ENCODE data around the gene ATF2.
"Not testable (repeated sequence)": the region's sequence is repeated elsewhere in the genome, so short reads cannot be mapped to it uniquely, and the experiment has no call there.

Gene ATF2

GRCh38 chr2:175164235-175164634 is 3.8 kb downstream of the ATF2 start:
- no peak for DNase-seq (ENCODE audit: low read depth in 2 of 2)

DNA sequence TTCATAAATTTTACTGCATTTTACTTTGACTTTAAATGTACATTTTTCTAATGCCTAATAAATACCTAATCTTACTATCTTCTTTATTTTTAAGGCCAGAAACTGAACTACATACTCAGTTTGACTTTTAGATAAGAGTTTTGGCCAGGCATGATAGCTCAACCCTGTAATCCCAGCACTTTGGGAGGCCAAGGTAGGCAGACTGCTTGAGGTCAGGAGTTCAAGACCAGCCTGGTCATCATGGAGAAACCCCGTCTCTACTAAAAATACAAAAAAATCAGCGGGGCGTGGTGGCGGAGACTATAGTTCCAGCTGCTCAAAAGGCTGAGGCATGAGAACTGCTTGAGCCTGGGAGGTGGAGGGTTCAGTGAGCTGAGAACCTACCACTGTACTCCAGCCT is 9.1 kb downstream of the ATF2 start:
- DNase-seq (ENCODE audit: low read depth in 2 of 2) = no peak

- DNase-seq (ENCODE audit: low read depth in 2 of 2) = no peak
These were observed 11.5 kb downstream of the ATF2 start for GRCh38 chr2:175156534-175156933.

DNA sequence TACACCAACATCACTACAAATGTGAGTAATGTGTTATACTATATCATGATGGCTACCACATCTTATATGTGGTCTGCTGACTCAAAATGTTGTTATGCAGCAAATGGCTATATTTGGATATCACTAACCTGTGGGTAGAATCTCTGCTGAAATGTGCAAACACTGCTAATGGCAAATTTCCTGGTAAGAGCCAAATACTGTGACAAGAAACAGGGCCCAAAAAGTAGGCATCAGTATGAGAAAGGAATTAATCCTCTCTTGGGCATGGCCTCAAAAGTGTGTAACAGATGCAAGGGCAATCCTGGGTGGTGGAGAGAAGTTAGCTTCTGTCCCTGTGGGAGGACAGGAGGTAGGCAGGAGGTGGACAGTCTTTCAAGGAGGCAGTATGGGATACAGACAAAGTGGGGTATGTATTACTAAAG is 13.3 kb downstream of the ATF2 start:
- no peak for DNase-seq (ENCODE audit: low read depth in 2 of 2)

DNA sequence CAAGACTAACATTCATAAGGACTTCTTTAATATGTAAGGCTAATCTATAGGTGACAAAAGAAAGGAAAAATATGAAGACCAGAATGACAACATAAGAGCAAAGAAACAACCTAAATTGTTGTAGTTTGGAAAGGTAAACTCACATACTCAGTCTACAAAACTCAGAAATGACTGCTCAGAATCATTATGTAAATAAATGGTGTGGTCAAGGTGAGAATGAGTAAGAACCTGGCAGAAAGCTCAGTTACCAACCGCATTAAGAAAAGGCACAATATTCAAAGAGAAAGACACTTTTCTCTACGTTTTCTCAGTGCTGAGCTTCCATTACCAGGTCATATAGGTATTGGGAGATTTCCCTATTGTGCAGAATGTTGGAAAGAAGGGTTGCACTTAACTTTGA is 15.8 kb downstream of the ATF2 start:
- DNase-seq (ENCODE audit: low read depth in 2 of 2) = no peak

- DNase-seq (ENCODE audit: low read depth in 2 of 2) = no peak
These were observed 16.2 kb downstream of the ATF2 start for GRCh38 chr2:175151791-175152190.

DNA sequence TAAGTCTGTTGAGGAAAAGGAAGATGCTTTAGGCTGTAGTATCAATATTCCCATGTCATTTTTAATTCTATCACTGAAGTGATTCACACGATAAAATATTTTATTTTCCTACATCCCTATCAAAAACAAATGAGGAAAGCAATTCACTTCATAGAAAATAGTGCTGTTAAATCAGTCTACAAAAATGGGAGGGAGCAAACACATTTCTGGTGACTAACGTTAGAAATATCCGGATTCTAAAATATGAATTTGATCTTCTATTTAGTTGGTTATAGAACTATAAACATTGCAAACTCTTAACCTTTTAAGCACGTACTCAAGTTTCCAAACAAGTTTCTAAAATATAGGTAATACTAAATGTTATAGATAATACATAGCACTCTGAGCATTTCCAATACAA is 20.8 kb downstream of the ATF2 start:
- DNase-seq (ENCODE audit: low read depth in 2 of 2) = no peak

DNA sequence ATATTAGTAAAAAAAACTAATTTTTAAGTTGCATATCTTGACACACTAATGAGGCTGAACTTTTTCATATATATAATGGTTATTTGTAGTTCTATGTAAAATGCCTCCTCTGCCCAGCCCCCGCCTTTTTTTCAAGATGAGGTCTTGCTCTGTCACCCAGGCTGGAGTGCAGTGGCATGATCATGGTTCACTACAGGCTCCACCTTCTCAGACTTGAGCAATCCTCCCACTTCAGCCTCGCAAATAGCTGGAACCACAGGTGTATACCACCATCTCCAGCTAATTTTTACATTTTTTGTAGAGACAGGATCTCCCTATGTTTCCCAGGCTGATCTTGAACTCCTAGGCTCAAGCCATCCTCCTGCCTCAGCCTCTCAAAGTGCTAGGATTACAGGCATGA is 24.3 kb downstream of the ATF2 start:
- DNase-seq (ENCODE audit: low read depth in 2 of 2) = no peak

GRCh38 chr2:175143191-175143590 is 24.8 kb downstream of the ATF2 start:
- DNase-seq (ENCODE audit: low read depth in 2 of 2) = no peak

GRCh38 chr2:175140332-175140731 is 27.7 kb downstream of the ATF2 start:
- DNase-seq (ENCODE audit: low read depth in 2 of 2) = no peak

DNA sequence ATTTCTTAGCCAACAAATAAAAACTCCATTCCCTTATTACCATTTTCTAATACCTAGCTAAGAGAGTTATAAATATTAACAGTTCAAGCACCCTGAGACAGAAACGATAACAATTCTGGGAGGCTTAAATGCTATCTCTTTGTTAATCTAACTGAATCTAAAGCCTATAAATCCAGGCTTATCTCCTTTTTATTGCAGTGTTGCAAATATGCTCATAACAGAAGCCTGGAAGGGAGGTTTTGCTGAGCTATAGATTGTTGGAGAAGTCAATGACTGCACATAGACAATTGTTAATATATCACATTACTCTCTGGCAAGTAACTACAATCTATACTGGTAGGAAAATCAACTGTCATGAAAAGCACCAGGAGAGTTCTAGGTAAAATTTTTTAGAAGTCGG is 30.2 kb downstream of the ATF2 start:
- DNase-seq (ENCODE audit: low read depth in 2 of 2) = no peak

DNA sequence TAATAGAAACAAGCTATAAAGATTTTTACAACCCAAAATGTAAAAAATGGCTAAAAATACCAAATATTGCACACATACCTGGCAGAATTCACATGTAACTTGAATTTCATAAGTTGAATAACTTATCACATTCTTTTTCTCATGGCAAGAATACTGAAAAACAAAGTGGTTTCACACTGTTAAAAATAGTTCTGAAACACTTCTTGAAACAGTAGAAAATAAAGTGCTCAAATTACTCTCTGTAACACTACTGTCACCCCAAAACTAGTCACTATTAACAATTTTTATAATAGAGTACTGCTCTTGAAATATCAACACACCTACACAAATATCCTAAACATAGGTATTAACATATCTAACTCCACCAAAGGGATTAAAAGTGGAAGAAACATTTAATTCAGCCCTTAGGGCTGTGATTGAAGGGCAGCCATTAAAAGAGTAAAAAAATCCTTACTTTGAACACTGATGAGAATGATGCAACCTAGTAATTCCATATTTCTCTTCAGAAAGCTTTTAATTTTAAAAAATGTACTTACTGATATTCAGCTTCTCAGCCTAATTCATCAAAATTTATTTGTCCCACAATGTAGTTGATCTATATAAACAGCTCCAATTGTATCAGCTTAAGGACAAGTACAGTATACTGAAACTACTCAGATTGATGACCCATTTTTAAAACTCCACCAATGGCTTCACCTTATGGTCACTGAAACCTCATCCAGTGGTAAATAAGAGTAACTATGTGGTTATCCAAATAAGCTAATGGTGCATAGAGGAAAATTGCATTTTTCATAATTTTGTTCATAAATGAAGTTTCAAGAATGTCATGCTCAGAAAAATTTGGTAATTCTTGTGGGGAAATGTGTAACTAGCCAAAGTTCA is 31.4 kb downstream of the ATF2 start:
- no peak for DNase-seq (ENCODE audit: low read depth in 2 of 2)

DNA sequence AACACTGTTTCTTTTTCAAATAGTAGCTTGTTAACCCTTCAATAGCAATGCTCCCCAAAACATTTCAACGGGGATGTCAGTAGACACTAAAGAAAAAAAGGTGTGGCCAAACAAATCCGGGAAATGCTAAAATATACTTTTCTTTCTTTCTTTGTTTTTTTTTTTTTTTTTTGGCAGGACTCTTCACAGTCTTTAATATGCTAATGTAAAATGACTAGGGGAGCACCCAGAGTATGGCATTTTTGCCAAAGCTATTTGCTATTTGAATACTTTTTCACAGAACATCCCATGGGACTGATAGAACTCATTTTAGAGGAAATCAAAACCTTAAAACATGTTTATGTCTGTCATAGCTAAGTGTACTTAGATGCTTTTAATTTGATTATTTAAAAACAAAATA is 32.1 kb downstream of the ATF2 start:
- no peak for DNase-seq (ENCODE audit: low read depth in 2 of 2)

GRCh38 chr2:175135177-175135576 is 32.8 kb downstream of the ATF2 start:
- DNase-seq (ENCODE audit: low read depth in 2 of 2) = no peak

GRCh38 chr2:175131252-175131651 is 36.8 kb downstream of the ATF2 start:
- no peak for DNase-seq (ENCODE audit: low read depth in 2 of 2)

GRCh38 chr2:175126661-175127060 is 41.3 kb downstream of the ATF2 start:
- DNase-seq (ENCODE audit: low read depth in 2 of 2) = no peak

- DNase-seq (ENCODE audit: low read depth in 2 of 2) = no peak
These were observed 44.7 kb downstream of the ATF2 start for GRCh38 chr2:175123254-175123653.

DNA sequence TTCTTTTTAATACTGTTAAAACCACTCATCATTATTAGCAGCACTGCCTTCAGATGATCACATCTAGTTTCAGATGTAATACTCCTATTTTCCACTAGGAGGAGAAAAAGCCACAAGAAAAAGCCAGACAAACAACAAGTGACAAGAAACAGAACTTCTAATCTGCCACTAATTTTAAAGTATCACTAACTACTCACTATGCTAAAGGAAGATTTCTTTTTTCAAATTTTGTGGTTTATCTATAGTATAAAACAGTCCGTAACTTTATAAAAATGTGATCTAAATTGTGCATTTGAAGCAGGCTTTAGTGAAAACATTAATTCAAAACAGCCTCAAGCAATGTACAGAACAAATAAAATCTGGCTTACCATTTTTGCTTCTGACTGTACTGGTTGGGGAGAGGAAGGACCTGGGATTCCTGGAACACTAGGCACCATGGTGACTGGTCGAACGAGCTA is 56.8 kb downstream of the ATF2 start:
- DNase-seq (ENCODE audit: low read depth in 2 of 2) = no peak

DNA sequence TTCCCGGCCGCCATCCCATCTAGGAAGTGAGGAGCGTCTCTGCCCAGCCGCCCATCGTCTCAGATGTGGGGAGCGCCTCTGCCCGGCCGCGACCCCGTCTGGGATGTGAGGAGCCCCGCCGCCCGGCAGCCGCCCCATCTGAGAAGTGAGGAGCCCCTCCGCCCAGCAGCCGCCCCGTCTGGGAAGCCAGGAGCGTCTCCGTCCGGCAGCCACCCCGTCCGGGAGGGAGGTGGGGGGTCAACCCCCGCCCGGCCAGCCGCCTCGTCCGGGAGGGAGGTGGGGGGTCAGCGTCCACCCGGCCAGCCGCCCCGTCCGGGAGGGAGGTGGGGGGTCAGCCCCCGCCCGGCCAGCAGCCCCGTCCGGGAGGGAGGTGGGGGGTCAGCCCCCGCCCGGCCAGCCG is 59.9 kb downstream of the ATF2 start:
- not testable (repeated sequence) for DNase-seq (ENCODE audit: low read depth in 2 of 2)

GRCh38 chr2:175107146-175107545 is 60.9 kb downstream of the ATF2 start:
- no peak for DNase-seq (ENCODE audit: low read depth in 2 of 2)

- no peak for DNase-seq (ENCODE audit: low read depth in 2 of 2)
These were observed 64.8 kb downstream of the ATF2 start for GRCh38 chr2:175103191-175103590.

- no peak for DNase-seq (ENCODE audit: low read depth in 2 of 2)
These were observed 66.5 kb downstream of the ATF2 start for GRCh38 chr2:175101514-175101913.

DNA sequence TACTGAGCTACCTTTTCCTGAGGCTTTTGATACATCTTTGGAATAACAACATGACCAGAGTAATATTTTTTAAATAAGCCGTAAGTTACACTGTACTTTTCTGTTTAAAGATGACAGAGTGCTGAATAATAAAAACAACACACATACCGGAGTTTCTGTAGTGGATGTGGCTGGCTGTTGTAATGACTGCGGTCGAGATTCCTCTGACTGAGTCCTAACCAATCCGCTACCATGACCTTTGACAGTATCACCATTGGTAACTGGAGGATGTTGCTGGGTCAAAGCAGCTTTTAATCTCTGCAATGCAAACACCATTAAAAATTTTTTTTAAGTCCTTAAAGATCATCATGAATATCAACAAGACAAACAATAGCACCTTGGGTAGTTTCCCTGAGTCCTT is 70.7 kb downstream of the ATF2 start:
- DNase-seq (ENCODE audit: low read depth in 2 of 2) = no peak

DNA sequence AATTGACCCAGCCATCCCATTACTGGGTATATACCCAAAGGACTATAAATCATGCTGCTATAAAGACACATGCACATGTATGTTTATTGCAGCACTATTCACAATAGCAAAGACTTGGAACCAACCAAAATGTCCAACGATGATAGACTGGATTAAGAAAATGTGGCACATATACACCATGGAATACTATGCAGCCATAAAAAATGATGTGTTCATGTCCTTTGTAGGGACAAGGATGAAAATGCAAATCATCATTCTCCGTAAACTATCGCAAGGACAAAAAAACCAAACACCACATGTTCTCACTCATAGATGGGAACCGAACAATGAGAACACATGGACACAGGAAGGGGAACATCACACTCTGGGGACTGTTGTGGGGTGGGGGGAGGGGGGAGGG is 83.9 kb downstream of the ATF2 start:
- not testable (repeated sequence) for DNase-seq (ENCODE audit: low read depth in 2 of 2)
